ENCODE results near the gene SUMO4. TPM values are rescaled to one million over a fixed set of nuclear protein-coding genes. Genes with fewer than 3 reads are reported as not detected.

Gene SUMO4
- total and polyA plus RNA-seq, 8 donors = 1.2 to 7.7 (median 4.0) TPM; not detected in 4

- no peak for TF ChIP-seq POLR2A (IDR thresholded peaks at IDR 0.05)
- no peak for TF ChIP-seq EP300 (IDR thresholded peaks at IDR 0.05)
- TF ChIP-seq CTCF (IDR thresholded peaks at IDR 0.05) = no peak
- TF ChIP-seq POLR2AphosphoS5 (IDR thresholded peaks at IDR 0.05) = no peak
- intact Hi-C loops (cut with DNase I; ENCODE audit: low total_unique reads) = no loop called here
- no peaks in the 10 kb centered on the region for H3K36me3 ChIP-seq
- no peaks in the 10 kb centered on the region for H3K9me3 ChIP-seq
- no peaks in the 10 kb centered on the region for H3K27me3 ChIP-seq
- no peak overlapping the region for H3K27ac ChIP-seq
- no peak for DNase-seq
- no peak overlapping the region for H3K4me3 ChIP-seq
- peaks cover 8 to 47% (median 29%) of the 10 kb centered on the region in 4 donors for H3K4me1 ChIP-seq
Measured at GRCh38 chr6:149359440-149359839, 40.6 kb upstream of the SUMO4 start.

- Histone ChIP-seq H3K4me1 (peaks cover 15 to 58% (median 39%) of the 10 kb centered on the region in 4 donors), H3K9me3 (no peaks in the 10 kb centered on the region), H3K36me3 (no peaks in the 10 kb centered on the region), H3K27ac (no peak overlapping the region), H3K27me3 (no peaks in the 10 kb centered on the region), H3K4me3 (no peak overlapping the region)
- 94 to 99% (median 98%) methylated on average over 3 of the region's 3 CpGs for WGBS, 5 donors
- intact Hi-C loops (cut with DNase I; ENCODE audit: low total_unique reads) = no loop called here
- TF ChIP-seq EP300 (IDR thresholded peaks at IDR 0.05) (no peak), POLR2A (IDR thresholded peaks at IDR 0.05) (no peak), POLR2AphosphoS5 (IDR thresholded peaks at IDR 0.05) (no peak), CTCF (IDR thresholded peaks at IDR 0.05) (no peak)
- DNase-seq = no peak
Measured at GRCh38 chr6:149360536-149360935, 39.5 kb upstream of the SUMO4 start.

GRCh38 chr6:149362289-149362688 lies 37.8 kb upstream of the SUMO4 start:
- H3K9me3 ChIP-seq = no peaks in the 10 kb centered on the region
- WGBS, 5 donors = 93 to 97% (median 96%) methylated on average over 5 of the region's 5 CpGs
- no peak overlapping the region for H3K27ac ChIP-seq
- peaks cover 15 to 75% (median 51%) of the 10 kb centered on the region in 4 donors for H3K4me1 ChIP-seq
- H3K4me3 ChIP-seq = no peak overlapping the region
- no peak for DNase-seq
- H3K36me3 ChIP-seq = no peaks in the 10 kb centered on the region
- no peaks in the 10 kb centered on the region for H3K27me3 ChIP-seq
- TF ChIP-seq POLR2AphosphoS5 (IDR thresholded peaks at IDR 0.05) (no peak), POLR2A (IDR thresholded peaks at IDR 0.05) (no peak), EP300 (IDR thresholded peaks at IDR 0.05) (no peak), CTCF (IDR thresholded peaks at IDR 0.05) (no peak)
- intact Hi-C loops (cut with DNase I; ENCODE audit: low total_unique reads) = no loop called here

- H3K9me3 ChIP-seq = no peaks in the 10 kb centered on the region
- H3K4me3 ChIP-seq = no peak overlapping the region
- 79 to 100% (median 93%) methylated on average over 1 of the region's 1 CpG for WGBS, 5 donors
- no peaks in the 10 kb centered on the region for H3K27me3 ChIP-seq
- no peak overlapping the region for H3K27ac ChIP-seq
- DNase-seq = peak in 1 of 2 donors; percentile 23
- intact Hi-C loops (cut with DNase I; ENCODE audit: low total_unique reads) = no loop called here
- H3K4me1 ChIP-seq = peaks cover 16 to 77% (median 53%) of the 10 kb centered on the region in 4 donors
- H3K36me3 ChIP-seq = no peaks in the 10 kb centered on the region
- TF ChIP-seq POLR2AphosphoS5 (IDR thresholded peaks at IDR 0.05) = no peak
- no peak for TF ChIP-seq CTCF (IDR thresholded peaks at IDR 0.05)
Measured at GRCh38 chr6:149363154-149363553, 36.9 kb upstream of the SUMO4 start.

Measured in stomach (tissue), 9 donors.